ENCODE measurements around the gene TEDC2.
"Not testable (repeated sequence)": the region's sequence is repeated elsewhere in the genome, so short reads cannot be mapped to it uniquely, and the experiment has no call there.

TEDC2 gene

DNA sequence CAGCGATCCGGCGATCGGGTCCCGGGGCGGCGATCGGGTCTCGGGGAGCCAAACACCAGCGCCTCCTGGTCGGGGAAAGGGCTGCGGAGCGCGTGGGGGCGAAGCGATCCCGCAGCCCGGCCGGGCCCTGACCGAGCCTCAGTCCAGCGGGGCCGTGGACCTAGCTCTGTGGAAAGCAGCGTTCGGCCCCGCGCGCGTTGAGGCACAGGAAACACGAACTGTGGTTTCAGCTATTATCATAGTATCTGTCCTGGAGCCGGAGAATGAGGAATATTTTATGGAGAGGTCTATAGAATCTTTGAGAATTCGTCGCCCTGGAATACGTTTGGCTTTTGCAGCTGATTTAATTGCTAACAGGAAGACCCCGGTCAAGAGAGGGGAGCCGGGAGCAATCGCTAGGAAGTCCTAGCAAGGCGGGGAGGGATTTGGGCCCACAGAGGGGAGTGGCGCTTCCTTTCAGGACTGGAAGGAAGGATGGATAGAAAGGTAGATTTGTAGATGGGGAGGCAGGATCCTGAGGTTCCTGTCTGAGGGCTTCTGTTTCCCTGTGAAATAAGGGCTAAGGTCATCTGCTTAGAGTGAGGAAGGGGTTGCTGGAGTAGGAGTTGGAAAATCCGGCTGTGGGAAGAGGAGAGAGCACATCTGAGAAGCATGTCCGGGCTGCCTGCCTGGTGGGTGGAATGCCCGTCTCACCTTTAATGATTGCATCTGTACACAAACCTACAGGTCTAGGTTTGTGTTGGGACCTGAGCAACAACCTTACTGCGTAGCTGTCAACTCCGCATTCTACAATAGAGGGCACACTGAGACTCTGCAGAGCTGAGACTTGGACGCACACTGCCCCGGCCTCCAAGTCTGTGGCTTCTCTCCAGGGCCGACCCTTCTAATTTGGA is 29.9 kb upstream of the TEDC2 start:
- H3K4me3 ChIP-seq (ENCODE audit: low read depth, low read length): peak overlapping the region; percentile 85
- TF ChIP-seq, protein P1, sequence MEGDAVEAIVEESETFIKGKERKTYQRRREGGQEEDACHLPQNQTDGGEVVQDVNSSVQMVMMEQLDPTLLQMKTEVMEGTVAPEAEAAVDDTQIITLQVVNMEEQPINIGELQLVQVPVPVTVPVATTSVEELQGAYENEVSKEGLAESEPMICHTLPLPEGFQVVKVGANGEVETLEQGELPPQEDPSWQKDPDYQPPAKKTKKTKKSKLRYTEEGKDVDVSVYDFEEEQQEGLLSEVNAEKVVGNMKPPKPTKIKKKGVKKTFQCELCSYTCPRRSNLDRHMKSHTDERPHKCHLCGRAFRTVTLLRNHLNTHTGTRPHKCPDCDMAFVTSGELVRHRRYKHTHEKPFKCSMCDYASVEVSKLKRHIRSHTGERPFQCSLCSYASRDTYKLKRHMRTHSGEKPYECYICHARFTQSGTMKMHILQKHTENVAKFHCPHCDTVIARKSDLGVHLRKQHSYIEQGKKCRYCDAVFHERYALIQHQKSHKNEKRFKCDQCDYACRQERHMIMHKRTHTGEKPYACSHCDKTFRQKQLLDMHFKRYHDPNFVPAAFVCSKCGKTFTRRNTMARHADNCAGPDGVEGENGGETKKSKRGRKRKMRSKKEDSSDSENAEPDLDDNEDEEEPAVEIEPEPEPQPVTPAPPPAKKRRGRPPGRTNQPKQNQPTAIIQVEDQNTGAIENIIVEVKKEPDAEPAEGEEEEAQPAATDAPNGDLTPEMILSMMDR (IDR thresholded peaks at IDR 0.05; ENCODE audit: low read depth, low read length): no peak

DNA sequence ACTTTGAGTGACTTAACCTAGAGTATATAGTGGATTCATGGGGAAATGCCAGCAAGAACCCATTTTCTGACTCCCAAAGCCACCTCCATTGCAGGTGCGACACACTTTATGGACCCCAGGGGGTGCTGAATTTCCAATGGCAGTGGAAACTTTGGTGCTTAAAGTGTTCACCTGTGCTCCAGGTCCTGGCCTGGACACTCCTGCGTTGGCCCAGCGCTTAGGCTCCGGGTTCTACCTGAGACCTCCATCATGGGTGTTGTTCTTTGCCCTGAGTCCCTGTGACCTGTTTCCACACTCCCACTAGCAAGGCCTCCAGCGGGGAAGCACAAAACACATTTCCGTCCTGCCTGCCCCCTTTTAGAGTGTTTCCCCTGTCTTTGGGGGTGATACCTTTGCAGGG is 27.6 kb upstream of the TEDC2 start:
- no peak overlapping the region for H3K4me3 ChIP-seq (ENCODE audit: low read depth, low read length)
- TF ChIP-seq, protein P1 (IDR thresholded peaks at IDR 0.05; ENCODE audit: low read depth, low read length): no peak

DNA sequence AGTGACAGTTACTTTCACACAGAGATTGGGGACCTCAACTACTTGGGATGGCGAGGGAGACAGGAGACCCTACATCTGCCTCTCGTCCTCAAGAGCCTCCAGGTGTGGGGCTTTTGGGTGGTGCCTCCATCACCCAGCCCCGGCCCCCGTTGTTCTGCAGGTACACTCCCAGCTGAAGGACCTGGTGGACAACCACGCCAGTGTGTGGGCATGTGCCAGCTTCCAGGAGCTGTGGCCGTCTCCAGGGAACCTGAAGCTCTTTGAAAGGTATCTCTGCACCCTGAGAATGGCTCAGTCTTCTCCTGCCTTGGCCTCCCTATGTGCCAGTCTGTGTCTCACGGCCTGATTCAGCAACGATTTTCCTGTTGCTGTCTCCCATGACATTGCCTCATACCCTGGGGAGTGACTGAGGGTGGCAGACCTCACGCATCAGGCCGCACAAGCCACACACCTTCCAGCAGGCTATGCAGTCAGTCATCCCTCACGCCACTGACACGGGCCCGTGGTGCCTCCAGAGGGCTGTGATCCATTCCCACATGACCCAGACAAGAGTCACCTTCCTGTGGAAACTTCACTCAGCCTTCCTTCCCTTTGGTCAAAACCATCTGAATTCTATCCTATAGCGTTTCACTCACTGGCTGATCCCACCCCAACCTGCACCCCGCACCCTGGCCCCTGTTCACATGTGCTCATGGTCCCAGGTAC is 27.0 kb upstream of the TEDC2 start:
- no peak overlapping the region for H3K4me3 ChIP-seq (ENCODE audit: low read depth, low read length)
- TF ChIP-seq, protein P1 (IDR thresholded peaks at IDR 0.05; ENCODE audit: low read depth, low read length): no peak

DNA sequence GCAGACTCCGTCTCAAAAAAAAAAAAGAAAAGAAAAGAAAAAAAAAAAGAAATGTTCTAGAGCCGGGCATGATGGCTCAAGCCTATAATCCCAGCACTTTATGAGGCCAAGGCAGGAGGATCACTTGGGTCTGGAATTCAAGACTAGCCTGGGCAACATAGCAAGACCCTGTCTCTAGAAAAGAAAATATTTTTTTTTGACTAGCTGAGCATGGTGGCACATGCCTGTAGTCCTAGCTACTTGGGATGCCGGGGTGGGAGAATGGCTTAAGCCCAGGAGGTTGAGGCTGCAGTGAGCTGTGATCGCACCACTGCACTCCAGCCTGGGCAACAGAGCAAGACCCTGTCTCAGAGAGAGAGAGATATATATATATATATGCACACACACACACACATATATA is 24.7 kb upstream of the TEDC2 start:
- H3K4me3 ChIP-seq (ENCODE audit: low read depth, low read length): not testable (repeated sequence)

DNA sequence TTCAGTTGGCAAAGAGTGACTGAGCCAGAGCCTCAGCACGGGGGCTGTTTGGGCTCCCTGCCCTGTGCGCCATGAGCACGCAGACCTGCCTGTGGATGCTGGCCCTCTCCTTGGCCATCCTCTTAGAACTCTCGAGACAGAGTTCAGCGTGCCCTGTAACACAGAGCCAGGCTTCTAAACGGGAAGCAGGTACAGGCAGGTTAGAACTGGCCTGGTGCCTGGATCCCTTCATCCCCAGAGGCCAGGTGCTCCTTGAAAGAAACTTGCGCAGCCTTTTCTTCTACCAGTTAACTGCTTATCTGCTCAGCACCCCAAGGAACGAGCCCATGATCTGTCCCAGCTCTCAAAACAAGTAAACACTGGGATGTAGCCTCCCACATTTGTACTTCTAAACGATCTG is 23.8 kb upstream of the TEDC2 start:
- H3K4me3 ChIP-seq (ENCODE audit: low read depth, low read length): no peak overlapping the region
- TF ChIP-seq, protein P1 (IDR thresholded peaks at IDR 0.05; ENCODE audit: low read depth, low read length): no peak

DNA sequence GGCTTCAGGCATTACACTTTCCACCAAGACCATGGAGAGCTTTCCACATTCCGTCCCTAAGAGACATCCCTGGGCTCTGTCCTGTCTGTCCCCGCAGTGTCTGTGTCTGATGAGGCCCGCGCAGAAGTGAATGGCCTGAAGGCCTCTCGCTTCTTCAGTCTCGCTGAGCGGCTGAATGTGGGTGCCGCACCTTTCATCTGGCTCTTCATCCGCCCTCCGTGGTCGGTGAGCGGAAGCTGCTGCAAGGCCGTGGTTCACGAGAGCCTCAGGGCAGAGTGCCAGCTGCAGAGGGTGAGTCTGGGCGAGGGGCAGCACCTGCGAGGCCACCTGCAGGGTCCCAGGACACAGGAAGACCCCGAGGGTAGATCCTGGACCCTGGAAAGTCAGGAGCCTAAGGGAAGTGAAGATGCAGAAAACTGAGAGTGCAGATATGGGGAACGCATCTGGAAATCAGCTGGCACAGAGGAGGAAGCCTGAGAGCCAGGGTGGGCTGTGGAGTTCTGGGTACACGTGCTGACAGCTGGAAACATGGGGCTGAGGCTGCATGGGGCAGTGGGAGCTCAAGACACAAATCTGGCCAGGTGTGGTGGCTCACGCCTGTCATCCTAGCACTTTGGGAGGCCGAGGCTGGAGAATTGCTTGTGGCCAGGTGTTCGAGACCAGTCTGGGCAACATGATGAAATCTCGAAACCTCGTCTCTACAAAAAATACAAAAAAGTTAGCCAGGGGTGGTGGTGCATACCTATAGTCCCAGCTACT is 22.7 kb upstream of the TEDC2 start:
- H3K4me3 ChIP-seq (ENCODE audit: low read depth, low read length): no peak overlapping the region
- TF ChIP-seq, protein P1 (IDR thresholded peaks at IDR 0.05; ENCODE audit: low read depth, low read length): no peak

DNA sequence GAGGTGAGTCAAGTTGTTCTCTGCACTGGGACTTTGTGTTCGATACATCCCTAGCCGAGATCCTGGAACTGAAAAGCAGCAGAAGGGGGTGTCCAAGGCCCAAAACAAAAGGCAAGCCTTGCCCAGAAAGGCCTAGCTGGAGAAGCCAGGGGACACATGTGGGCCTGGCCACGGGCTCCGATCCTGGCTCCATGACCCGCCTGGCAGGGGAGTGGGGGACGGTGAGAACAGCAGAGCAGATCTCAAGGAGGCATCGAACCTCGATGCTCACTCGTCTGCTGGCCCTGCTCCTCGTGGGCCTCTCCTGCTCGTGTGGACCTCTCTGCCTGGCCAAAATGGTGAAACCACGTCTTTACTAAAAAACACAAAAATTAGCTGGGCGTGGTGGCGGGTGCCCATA is 21.8 kb upstream of the TEDC2 start:
- TF ChIP-seq, protein P1 (IDR thresholded peaks at IDR 0.05; ENCODE audit: low read depth, low read length): no peak
- no peak overlapping the region for H3K4me3 ChIP-seq (ENCODE audit: low read depth, low read length)

Measured in WI38 (cell line).